Skeletal muscle tissue (tissue), 4 donors: ENCODE data around the gene ZBED3. TPM values are rescaled to one million over a fixed set of nuclear protein-coding genes. Genes with fewer than 3 reads are reported as not detected.

Experiments used
- H3K27ac ChIP-seq: one replicate; pipeline ENCODE4 v1.7.0; 2013; ENCODE audit warnings: mild to moderate bottlenecking, low read depth, low read length, inconsistent platforms
- H3K27me3 ChIP-seq, 3 donors: one replicate each; pipeline ENCODE4 v1.7.0; 2013; ENCODE audit warnings: low read length in 3 of 3; ENCODE audit not compliant: control insufficient read depth in 3 of 3, insufficient read depth in 3 of 3
- H3K36me3 ChIP-seq, 3 donors: one replicate each; pipeline ENCODE4 v1.7.0; 2013; ENCODE audit warnings: low read length in 3 of 3; ENCODE audit not compliant: control insufficient read depth in 3 of 3, insufficient read depth in 3 of 3
- H3K4me1 ChIP-seq, 3 donors: one replicate each; pipeline ENCODE4 v1.7.0; 2013; ENCODE audit warnings: low read length in 3 of 3, mild to moderate bottlenecking in 3 of 3; ENCODE audit not compliant: control insufficient read depth in 3 of 3, insufficient read depth in 3 of 3
- H3K4me3 ChIP-seq, 3 donors: one replicate each; pipeline ENCODE4 v1.7.0; 2013; ENCODE audit warnings: low read length in 3 of 3
- H3K9ac ChIP-seq, 3 donors: one replicate each; pipeline ENCODE4 v1.7.0; 2013; ENCODE audit warnings: low read length in 3 of 3, mild to moderate bottlenecking in 3 of 3, moderate library complexity in 2 of 3, low read depth in 1 of 3
- H3K9me3 ChIP-seq, 3 donors: one replicate each; pipeline ENCODE4 v1.7.0; 2013; ENCODE audit warnings: low read length in 3 of 3; ENCODE audit not compliant: control insufficient read depth in 3 of 3
- total RNA-seq: library from RNA; depleted of rRNA; stranded (reverse); fragments of >200 nt; gene quantifications from one replicate; pipeline ENCODE4 v1.2.3, GENCODE V29; 2014
- donor health status: Osteomylitis.

The ZBED3 gene
- 0.52 TPM for total RNA-seq

GRCh38 chr5:77086689-77087483 is at the start of gene ZBED3:
TSS of gene ZBED3 (minus strand) at chr5:77087285. CDS start at chr5:77077878, 9,407 bp downstream.
- no peaks in the 10 kb centered on the region for H3K27me3 ChIP-seq
- peaks cover 2 to 5% (median 3%) of the 10 kb centered on the region in 3 donors for H3K36me3 ChIP-seq
- H3K27ac ChIP-seq: peak within 1 kb of the TSS; percentile 75
- peaks cover 10 to 16% (median 11%) of the 10 kb centered on the region in 3 donors for H3K4me1 ChIP-seq
- peak within 1 kb of the TSS; percentile 83 to 92 (median 91) for H3K9ac ChIP-seq
- H3K4me3 ChIP-seq: peak within 1 kb of the TSS; percentile 83 to 97 (median 94)
- H3K9me3 ChIP-seq: no peaks in the 10 kb centered on the region

DNA sequence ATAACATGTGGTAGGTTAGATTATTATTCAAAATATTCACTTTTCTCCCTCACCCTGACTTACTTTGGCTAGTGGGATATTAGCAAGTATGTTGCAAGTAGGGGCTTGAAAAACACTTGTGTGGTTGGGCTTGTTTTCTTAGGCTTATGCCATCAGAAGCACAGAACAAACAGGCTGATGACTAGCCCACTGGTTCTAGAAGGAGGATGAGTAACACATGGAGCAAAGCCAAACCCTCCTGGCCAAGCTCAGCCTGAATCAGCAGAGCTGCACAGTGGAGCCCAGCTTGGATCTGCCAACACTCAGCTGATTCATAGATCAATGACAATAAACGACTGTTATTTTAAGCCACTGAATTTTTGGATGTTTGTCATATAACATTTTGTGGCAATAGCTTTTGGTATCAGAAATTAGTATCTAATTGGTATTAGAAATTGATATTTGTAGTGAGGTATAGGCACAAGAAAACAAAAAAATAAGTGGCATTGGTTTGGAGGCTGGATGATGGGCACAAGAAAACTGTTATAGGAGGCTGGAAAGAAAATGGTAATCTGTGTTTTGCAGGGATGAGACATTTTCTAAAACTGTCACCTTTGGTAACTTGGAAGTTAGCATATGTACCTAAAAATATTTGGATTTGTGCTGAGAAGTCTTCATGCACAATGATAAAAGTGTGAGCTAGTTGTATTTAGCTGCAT is 46.1 kb upstream of the ZBED3 start:
- Histone ChIP-seq H3K4me1 (peaks cover 0 to 6% (median 0%) of the 10 kb centered on the region in 3 donors), H3K27me3 (no peaks in the 10 kb centered on the region), H3K9me3 (no peaks in the 10 kb centered on the region), H3K27ac (no peak overlapping the region), H3K36me3 (no peaks in the 10 kb centered on the region), H3K9ac (no peak overlapping the region), H3K4me3 (no peak overlapping the region)

DNA sequence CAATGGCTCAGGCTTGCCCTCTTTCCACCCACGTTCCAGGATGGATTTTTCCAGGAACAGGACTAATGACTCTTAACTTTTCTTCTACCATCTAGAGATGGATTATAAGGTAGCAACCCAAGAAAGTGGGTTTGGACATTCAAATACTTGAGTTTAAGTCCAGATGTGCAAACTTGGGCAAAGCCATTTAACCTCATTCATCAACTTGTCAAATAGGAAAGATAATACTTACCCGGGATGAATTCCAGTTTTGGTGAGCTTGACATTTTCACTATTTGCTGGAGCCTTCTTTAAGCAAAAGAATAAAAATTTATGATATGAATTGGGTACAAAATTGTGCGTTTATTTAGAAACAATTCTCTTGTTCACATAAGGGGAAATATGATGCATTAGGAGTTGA is 44.3 kb upstream of the ZBED3 start:
- Histone ChIP-seq H3K27ac (no peak overlapping the region), H3K9ac (no peak overlapping the region), H3K27me3 (no peaks in the 10 kb centered on the region), H3K4me3 (no peak overlapping the region), H3K9me3 (no peaks in the 10 kb centered on the region), H3K36me3 (no peaks in the 10 kb centered on the region), H3K4me1 (peaks cover 0 to 6% (median 0%) of the 10 kb centered on the region in 3 donors)

DNA sequence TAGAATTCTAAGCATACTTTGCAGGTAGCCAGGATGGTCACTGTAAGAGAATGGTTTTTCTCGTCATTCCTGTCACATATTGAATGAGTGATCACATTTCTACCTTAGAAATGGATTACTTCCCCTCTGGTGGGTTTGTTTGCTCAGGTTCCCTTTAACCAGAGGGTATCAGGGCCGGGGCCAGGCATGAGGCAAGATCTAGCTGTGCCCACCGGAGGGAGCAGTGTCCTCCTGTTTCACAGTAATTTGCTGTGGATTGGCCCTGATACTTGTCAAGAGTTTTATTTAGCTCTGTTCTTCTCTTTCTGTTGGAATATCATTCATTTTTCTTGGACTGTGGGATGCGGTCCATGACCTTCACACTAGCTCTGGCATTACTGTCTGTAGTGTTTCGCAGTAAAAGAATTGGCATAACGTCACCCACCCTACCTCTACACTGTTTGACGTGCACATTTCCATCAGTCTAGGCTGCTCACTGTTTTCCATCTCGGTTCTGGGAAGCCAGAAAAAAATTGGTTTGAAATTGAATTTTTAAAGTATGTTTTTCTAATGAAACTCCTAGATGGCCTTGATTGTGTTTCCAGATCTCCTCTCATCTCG is 42.4 kb upstream of the ZBED3 start:
- no peak overlapping the region for H3K4me3 ChIP-seq
- H3K4me1 ChIP-seq: peaks cover 0 to 6% (median 0%) of the 10 kb centered on the region in 3 donors
- no peak overlapping the region for H3K9ac ChIP-seq
- H3K27ac ChIP-seq: no peak overlapping the region
- no peaks in the 10 kb centered on the region for H3K27me3 ChIP-seq
- no peaks in the 10 kb centered on the region for H3K9me3 ChIP-seq
- H3K36me3 ChIP-seq: no peaks in the 10 kb centered on the region

- Histone ChIP-seq H3K9ac (no peak overlapping the region), H3K9me3 (no peaks in the 10 kb centered on the region), H3K4me1 (peaks cover 0 to 6% (median 0%) of the 10 kb centered on the region in 3 donors), H3K27me3 (no peaks in the 10 kb centered on the region), H3K27ac (no peak overlapping the region), H3K36me3 (no peaks in the 10 kb centered on the region), H3K4me3 (no peak overlapping the region)
Measured at GRCh38 chr5:77128411-77129061, 41.5 kb upstream of the ZBED3 start.

DNA sequence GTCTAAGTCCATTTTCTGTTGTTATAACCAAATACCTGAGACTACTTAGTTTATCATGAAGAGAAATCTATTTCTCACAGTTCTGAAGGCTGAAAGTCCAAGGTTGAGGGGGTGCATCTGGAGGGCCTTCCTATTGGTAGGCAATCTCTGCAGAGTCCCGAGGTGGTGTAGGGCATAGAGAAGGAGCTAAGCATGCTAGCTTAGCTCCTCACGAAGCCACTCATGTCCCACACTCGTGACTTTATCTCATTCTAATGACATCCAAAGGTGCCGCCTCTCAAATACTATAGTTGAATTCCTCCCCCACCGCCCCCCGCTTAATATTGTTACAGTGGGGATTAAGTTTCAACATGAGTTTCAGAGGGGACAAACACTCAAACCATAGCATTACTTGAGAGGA is 36.0 kb upstream of the ZBED3 start:
- Histone ChIP-seq H3K27ac (no peak overlapping the region), H3K27me3 (no peaks in the 10 kb centered on the region), H3K9me3 (no peaks in the 10 kb centered on the region), H3K9ac (no peak overlapping the region), H3K36me3 (peaks cover 0 to 3% (median 0%) of the 10 kb centered on the region in 3 donors), H3K4me1 (no peaks in the 10 kb centered on the region), H3K4me3 (no peak overlapping the region)

DNA sequence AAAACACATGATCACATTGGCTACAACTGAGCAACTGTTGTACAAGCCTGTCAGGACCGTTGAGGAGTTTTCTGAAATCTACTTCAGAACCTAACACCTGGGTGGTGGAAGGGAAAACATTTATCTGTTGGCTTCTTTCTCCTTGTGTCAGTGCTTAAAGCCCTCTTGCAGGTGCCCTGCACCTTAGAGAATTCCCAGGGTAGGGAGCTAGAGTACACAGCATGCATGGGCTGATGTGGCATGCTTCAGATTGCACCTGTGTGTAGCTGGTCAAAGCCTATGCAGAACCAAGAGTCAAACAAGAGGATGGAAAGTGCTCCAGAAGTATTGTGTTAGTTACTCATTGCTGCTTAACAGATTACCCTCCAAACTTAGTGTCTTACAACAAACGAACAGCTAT is 33.6 kb upstream of the ZBED3 start:
- H3K9me3 ChIP-seq: no peaks in the 10 kb centered on the region
- no peaks in the 10 kb centered on the region for H3K27me3 ChIP-seq
- H3K36me3 ChIP-seq: peaks cover 0 to 3% (median 0%) of the 10 kb centered on the region in 3 donors
- no peak overlapping the region for H3K9ac ChIP-seq
- H3K27ac ChIP-seq: no peak overlapping the region
- H3K4me3 ChIP-seq: no peak overlapping the region
- no peaks in the 10 kb centered on the region for H3K4me1 ChIP-seq

- no peak overlapping the region for H3K9ac ChIP-seq
- H3K27me3 ChIP-seq: no peaks in the 10 kb centered on the region
- H3K27ac ChIP-seq: no peak overlapping the region
- H3K9me3 ChIP-seq: no peaks in the 10 kb centered on the region
- H3K4me1 ChIP-seq: no peaks in the 10 kb centered on the region
- H3K4me3 ChIP-seq: no peak overlapping the region
- H3K36me3 ChIP-seq: peaks cover 0 to 3% (median 0%) of the 10 kb centered on the region in 3 donors
Measured at GRCh38 chr5:77120086-77120485, 33.0 kb upstream of the ZBED3 start.

GRCh38 chr5:77117161-77117560 is 30.1 kb upstream of the ZBED3 start:
- H3K36me3 ChIP-seq: peaks cover 0 to 1% (median 0%) of the 10 kb centered on the region in 3 donors
- no peak overlapping the region for H3K27ac ChIP-seq
- H3K4me1 ChIP-seq: no peaks in the 10 kb centered on the region
- H3K9ac ChIP-seq: no peak overlapping the region
- H3K9me3 ChIP-seq: no peaks in the 10 kb centered on the region
- H3K27me3 ChIP-seq: no peaks in the 10 kb centered on the region
- H3K4me3 ChIP-seq: no peak overlapping the region
